ENCODE data around the gene SERINC3.

- TF ChIP-seq CTCF (conservative IDR thresholded peaks at IDR 0.05 in 1 of 2, IDR thresholded peaks at IDR 0.05 in 1 of 2; ENCODE audit: low read depth in 1 of 2, low read length in 2 of 2) = no peak
- TF ChIP-seq EZH2 (IDR thresholded peaks at IDR 0.05; ENCODE audit: low read length, missing control alignments) = no peak
Measured at GRCh38 chr20:44504402-44505307, 17.2 kb downstream of the SERINC3 start.
